OCI-LY7 (cell line): Measurements from ENCODE around the gene EIF2S2. TPM values are rescaled to one million over a fixed set of nuclear protein-coding genes. Genes with fewer than 3 reads are reported as not detected.

Experiments
- BruUV-seq: library from RNA; stranded (reverse); fragments of 400-500 nt; replicated peaks from 2 replicates; lab custom pipeline; 2021; lab: Mats Ljungman, UMichigan
- CTCF ChIA-PET: fragments of 300-600 bp; sonication (Branson Sonifier 250); formaldehyde crosslinking; loops from one replicate; lab custom pipeline; 2022; ENCODE audit warnings: antibody characterized with exemption; ENCODE audit not compliant: unreplicated experiment; lab: Charles Lee
- POLR2A ChIA-PET: fragments of 300-600 bp; sonication (Branson Sonifier 250); formaldehyde crosslinking; loops from one replicate; lab custom pipeline; 2022; ENCODE audit warnings: antibody characterized with exemption; lab: Charles Lee
- DNase-seq: peaks from one replicate; pipeline ENCODE4 v3.0.0-alpha.2; 2015; ENCODE audit warnings: low spot score
- H2AFZ ChIP-seq: fragments of 200-600 bp; sonication (generic), shearing (Covaris generic); 2 replicates; pipeline ENCODE4 v1.6.1; 2014; ENCODE audit warnings: mild to moderate bottlenecking, antibody characterized with exemption, low read length, moderate library complexity
- H3K27ac ChIP-seq: fragments of 200-600 bp; sonication (generic); 2 replicates; pipeline ENCODE4 v1.5.1; 2014; ENCODE audit warnings: mixed run types, low read depth, mild to moderate bottlenecking, moderate library complexity, low read length, inconsistent platforms; ENCODE audit not compliant: poor library complexity, severe bottlenecking
- H3K36me3 ChIP-seq: fragments of 200-600 bp; sonication (generic); 2 replicates; pipeline ENCODE4 v1.6.1; 2014; ENCODE audit warnings: mild to moderate bottlenecking, antibody characterized with exemption, low read length, moderate library complexity, mixed read lengths; ENCODE audit not compliant: insufficient read depth
- H3K4me1 ChIP-seq: fragments of 200-600 bp; sonication (generic); 2 replicates; pipeline ENCODE4 v1.5.1; 2014; ENCODE audit warnings: mild to moderate bottlenecking, low read length; ENCODE audit not compliant: insufficient read depth, poor library complexity, severe bottlenecking
- H3K4me2 ChIP-seq: fragments of 200-600 bp; sonication (generic); 2 replicates; pipeline ENCODE4 v1.6.1; 2014; ENCODE audit warnings: mild to moderate bottlenecking, low read length
- H3K4me3 ChIP-seq: fragments of 200-600 bp; sonication (generic); 2 replicates; pipeline ENCODE4 v1.5.1; 2014; ENCODE audit warnings: mild to moderate bottlenecking, low read depth, low read length; ENCODE audit not compliant: poor library complexity, severe bottlenecking
- H3K79me2 ChIP-seq: fragments of 200-600 bp; sonication (generic); 2 replicates; pipeline ENCODE4 v1.6.1; 2016; ENCODE audit warnings: low read depth, mild to moderate bottlenecking, low read length, moderate library complexity, mixed read lengths; ENCODE audit not compliant: insufficient read depth
- H3K9me2 ChIP-seq: fragments of 200-600 bp; sonication (generic); 2 replicates; pipeline ENCODE4 v1.6.1; 2016; ENCODE audit warnings: mild to moderate bottlenecking, low read length, mixed read lengths; ENCODE audit not compliant: insufficient read depth
- H3K9me3 ChIP-seq: fragments of 200-600 bp; sonication (generic); 2 replicates; pipeline ENCODE4 v1.6.1; 2014; ENCODE audit warnings: mild to moderate bottlenecking, mixed run types, low read length, mixed read lengths
- H4K20me1 ChIP-seq: fragments of 200-600 bp; sonication (generic); 2 replicates; pipeline ENCODE4 v1.6.1; 2014; ENCODE audit warnings: mild to moderate bottlenecking, antibody characterized with exemption, low read length, moderate library complexity, mixed read lengths; ENCODE audit not compliant: insufficient read depth
- EZH2phosphoT487 ChIP-seq: fragments of 200-600 bp; sonication (generic); IDR thresholded peaks from 2 replicates; pipeline ENCODE4 v1.6.1; 2018; ENCODE audit warnings: low read depth, borderline replicate concordance, mild to moderate bottlenecking, mixed run types, antibody characterized with exemption, low read length, moderate library complexity, mixed read lengths
- intact Hi-C: fragments of 100-400 bp; cut with micrococcal nuclease; formaldehyde crosslinking; loops from one replicate; pipeline ENCODE4 v1.10.0; 2022; ENCODE audit not compliant: unreplicated experiment
- total RNA-seq, 2 experiments: library from RNA; depleted of rRNA in 1 of 2; stranded (reverse); fragments of >200 nt in 1 of 2; shearing (Covaris generic) in 1 of 2; gene quantifications; 2 replicates each; pipeline ENCODE4 v1.2.3, GENCODE V29; 2014 to 2022
- TF ChIP-seq, protein P1 (sequence below): fragments of 200-600 bp; sonication (generic); conservative IDR thresholded peaks from 2 replicates; pipeline ENCODE4 v1.5.1; 2014; ENCODE audit warnings: mild to moderate bottlenecking, antibody characterized with exemption, low read length, moderate library complexity, mixed read lengths

The EIF2S2 gene
- total RNA-seq, 2 experiments from 2014 or later, result 104 to 130 TPM

GRCh38 chr20:34064286-34064685 lies 47.8 kb downstream of the EIF2S2 start:
- Histone ChIP-seq H3K9me2 (no peaks in the 10 kb centered on the region), H3K4me2 (no peak overlapping the region), H4K20me1 (peaks cover 3% of the 10 kb centered on the region; the same call in 1 of the 2 replicates), H3K79me2 (peaks cover 17% of the 10 kb centered on the region; the same call in 1 of the 2 replicates), H3K4me1 (peaks cover 11% of the 10 kb centered on the region), H3K9me3 (no peaks in the 10 kb centered on the region), H3K27ac (no peak overlapping the region), H3K4me3 (no peak overlapping the region), H2AFZ (no peak overlapping the region), H3K36me3 (peaks cover 56% of the 10 kb centered on the region)
- intact Hi-C loops, result no loop called here
- BruUV-seq, result no TSS peak
- ChIA-PET POLR2A (no interaction called here), CTCF (no interaction called here)
- TF ChIP-seq, protein P1, sequence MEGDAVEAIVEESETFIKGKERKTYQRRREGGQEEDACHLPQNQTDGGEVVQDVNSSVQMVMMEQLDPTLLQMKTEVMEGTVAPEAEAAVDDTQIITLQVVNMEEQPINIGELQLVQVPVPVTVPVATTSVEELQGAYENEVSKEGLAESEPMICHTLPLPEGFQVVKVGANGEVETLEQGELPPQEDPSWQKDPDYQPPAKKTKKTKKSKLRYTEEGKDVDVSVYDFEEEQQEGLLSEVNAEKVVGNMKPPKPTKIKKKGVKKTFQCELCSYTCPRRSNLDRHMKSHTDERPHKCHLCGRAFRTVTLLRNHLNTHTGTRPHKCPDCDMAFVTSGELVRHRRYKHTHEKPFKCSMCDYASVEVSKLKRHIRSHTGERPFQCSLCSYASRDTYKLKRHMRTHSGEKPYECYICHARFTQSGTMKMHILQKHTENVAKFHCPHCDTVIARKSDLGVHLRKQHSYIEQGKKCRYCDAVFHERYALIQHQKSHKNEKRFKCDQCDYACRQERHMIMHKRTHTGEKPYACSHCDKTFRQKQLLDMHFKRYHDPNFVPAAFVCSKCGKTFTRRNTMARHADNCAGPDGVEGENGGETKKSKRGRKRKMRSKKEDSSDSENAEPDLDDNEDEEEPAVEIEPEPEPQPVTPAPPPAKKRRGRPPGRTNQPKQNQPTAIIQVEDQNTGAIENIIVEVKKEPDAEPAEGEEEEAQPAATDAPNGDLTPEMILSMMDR, result no peak
- no peak for TF ChIP-seq EZH2phosphoT487
- no peak for DNase-seq

GRCh38 chr20:34062570-34063482 lies 49.2 kb downstream of the EIF2S2 start:
- H3K9me2 ChIP-seq, result no peaks in the 10 kb centered on the region
- no peak for DNase-seq
- H3K9me3 ChIP-seq, result no peaks in the 10 kb centered on the region
- CTCF ChIA-PET, result interaction anchor here (0.6 kb wide), 1 partner anchor 146 kb away, joined by 3 read pairs; no protein-coding TSS in a partner anchor
- no TSS peak for BruUV-seq
- H3K79me2 ChIP-seq, result peaks cover 31% of the 10 kb centered on the region; the same call in 1 of the 2 replicates
- peaks cover 15% of the 10 kb centered on the region for H3K4me1 ChIP-seq
- no peak overlapping the region for H3K4me3 ChIP-seq
- no peak overlapping the region for H2AFZ ChIP-seq
- peaks cover 8% of the 10 kb centered on the region for H4K20me1 ChIP-seq
- TF ChIP-seq, protein P1, result no peak
- no peak for TF ChIP-seq EZH2phosphoT487
- no peak overlapping the region for H3K4me2 ChIP-seq
- POLR2A ChIA-PET, result interaction anchor here (0.5 to 1.2 kb wide), 3 partner anchors 19 to 70 kb away, joined by 3 to 4 read pairs (median 3); no protein-coding TSS in a partner anchor
- intact Hi-C loops, result no loop called here
- no peak overlapping the region for H3K27ac ChIP-seq
- peaks cover 60% of the 10 kb centered on the region for H3K36me3 ChIP-seq

GRCh38 chr20:34061695-34062094 lies 50.3 kb downstream of the EIF2S2 start:
- Histone ChIP-seq H3K9me2 (no peaks in the 10 kb centered on the region), H3K36me3 (peaks cover 60% of the 10 kb centered on the region), H3K4me2 (no peak overlapping the region), H3K4me3 (no peak overlapping the region), H3K79me2 (peaks cover 40% of the 10 kb centered on the region; the same call in 1 of the 2 replicates), H2AFZ (no peak overlapping the region), H3K9me3 (no peaks in the 10 kb centered on the region), H3K27ac (no peak overlapping the region), H3K4me1 (peaks cover 19% of the 10 kb centered on the region), H4K20me1 (peaks cover 8% of the 10 kb centered on the region; the same call in 1 of the 2 replicates)
- ChIA-PET CTCF (no interaction called here), POLR2A (no interaction called here)
- intact Hi-C loops, result no loop called here
- BruUV-seq, result no TSS peak
- no peak for DNase-seq
- TF ChIP-seq, protein P1, result no peak
- no peak for TF ChIP-seq EZH2phosphoT487
